ENCODE results near the gene SHISA9. TPM values are rescaled to one million over a fixed set of nuclear protein-coding genes. Genes with fewer than 3 reads are reported as not detected.

The SHISA9 gene
- polyA plus RNA-seq, 4 donors, result 0.19 to 0.75 TPM; not detected in 2

DNA sequence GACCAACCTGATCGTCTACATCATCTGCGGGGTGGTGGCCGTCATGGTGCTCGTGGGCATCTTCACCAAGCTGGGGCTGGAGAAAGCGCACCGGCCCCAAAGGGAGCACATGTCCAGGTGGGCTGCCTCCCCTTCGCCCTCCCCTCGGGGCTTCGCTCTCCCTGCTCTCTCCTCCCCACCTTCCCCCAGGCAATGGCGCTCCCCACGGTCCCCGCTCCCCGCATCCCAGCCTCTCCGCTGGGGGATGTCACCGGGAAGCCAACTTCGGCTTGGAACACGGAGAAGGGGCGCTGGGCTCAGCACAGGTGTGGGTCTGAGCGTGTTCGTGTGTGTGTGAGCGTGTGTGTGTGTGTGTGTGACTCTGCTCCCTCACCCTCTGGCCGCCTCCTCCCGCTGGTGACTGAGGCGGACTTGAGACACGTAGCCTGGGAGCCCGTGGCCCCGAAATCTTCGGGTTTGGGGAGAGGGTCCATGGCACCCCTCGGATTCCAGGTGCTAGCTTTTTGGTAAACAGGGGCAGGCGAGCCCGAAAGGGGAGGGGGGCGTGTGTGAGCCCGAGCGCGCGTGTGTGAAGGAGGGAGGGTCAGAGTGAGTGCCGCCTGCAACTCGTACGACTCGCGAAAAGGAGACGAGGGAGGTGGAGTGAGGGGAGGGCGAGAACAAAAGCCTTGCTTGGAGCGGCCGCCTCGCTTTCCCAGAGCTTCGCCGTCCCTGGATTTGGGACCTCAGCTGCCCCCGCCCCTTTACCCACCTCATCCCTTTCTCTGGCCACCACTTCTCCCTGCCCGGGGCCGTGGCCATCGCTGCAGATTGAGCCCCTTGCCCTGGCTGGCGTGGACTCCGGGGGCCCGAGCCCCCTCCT lies 1.3 kb downstream of the SHISA9 start:
- FAIRE-seq, result no peak
- Histone ChIP-seq H3K4me3 (ENCODE audit: low read depth in 1 of 3, low read length in 3 of 3) (peak overlapping the region in 2 of 3 donors; percentile 5 to 18), H3K36me3 (ENCODE audit: control insufficient read depth in 3 of 3, insufficient read depth in 2 of 3, low read depth in 1 of 3, low read length in 3 of 3) (no peaks in the 10 kb centered on the region), H3K27me3 (ENCODE audit: control insufficient read depth in 3 of 3, insufficient read depth in 3 of 3, low read length in 3 of 3) (peaks cover 14 to 55% (median 42%) of the 10 kb centered on the region in 3 donors), H3K9me3 (ENCODE audit: control insufficient read depth in 2 of 2, insufficient read depth in 1 of 2, low read depth in 1 of 2, low read length in 1 of 2) (no peaks in the 10 kb centered on the region), H3K27ac (ENCODE audit: low read depth in 1 of 3, low read length in 2 of 3) (no peak overlapping the region), H3K4me1 (ENCODE audit: control insufficient read depth in 3 of 3, insufficient read depth in 2 of 3, low read depth in 1 of 3, low read length in 2 of 3) (no peaks in the 10 kb centered on the region)
- 2 to 10% (median 6%) methylated on average over 49 to 55 of the region's 55 CpGs for WGBS, 3 donors
- DNase-seq, result no peak

DNA sequence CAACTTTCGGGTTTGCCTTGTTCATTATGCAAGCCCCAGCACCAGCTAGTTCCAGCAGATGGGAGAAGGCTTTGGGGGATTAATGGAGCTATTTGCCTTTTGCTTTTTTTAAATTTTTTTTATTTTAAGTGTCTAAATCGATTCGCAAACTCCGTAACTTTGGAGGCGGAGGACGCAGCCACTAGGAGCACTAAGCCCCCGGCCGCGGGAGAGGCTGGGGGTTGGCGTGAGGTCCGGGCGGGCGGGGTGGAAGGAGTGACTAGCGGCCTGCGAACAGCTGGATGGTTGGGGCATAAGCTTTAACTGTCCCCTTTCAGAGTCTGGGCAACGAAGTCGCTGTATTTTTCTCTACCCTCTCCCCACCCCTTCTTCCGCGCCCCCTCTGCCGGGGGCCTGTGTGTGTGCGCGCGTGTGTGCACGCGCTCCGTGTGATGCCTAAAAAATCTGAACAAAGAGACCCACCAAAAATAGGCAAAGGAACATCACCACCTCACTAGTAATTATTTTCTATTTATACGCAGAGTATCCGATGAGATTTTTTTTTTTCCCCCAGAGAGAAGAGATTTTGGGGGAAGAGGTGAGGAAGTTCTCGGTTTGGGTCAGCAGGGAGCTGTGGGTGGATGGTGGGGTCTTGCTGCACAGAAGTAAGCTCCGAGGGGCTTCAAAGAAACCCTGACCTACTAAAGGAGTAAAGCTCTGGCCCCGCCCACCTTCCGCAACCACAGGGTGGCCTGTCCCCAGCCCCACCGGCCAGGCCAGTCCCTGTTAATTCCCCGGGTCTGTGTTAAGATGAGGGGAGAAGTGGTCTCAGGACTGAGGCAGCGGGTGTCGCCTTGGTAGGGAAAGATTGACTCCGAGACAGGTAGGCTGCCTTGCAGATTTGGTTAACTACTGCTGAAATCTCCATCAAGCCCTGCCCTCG lies 2.3 kb downstream of the SHISA9 start:
- DNase-seq (no peak), FAIRE-seq (no peak)
- Histone ChIP-seq H3K4me1 (ENCODE audit: control insufficient read depth in 3 of 3, insufficient read depth in 2 of 3, low read depth in 1 of 3, low read length in 2 of 3) (no peaks in the 10 kb centered on the region), H3K9me3 (ENCODE audit: control insufficient read depth in 2 of 2, insufficient read depth in 1 of 2, low read depth in 1 of 2, low read length in 1 of 2) (no peaks in the 10 kb centered on the region), H3K27ac (ENCODE audit: low read depth in 1 of 3, low read length in 2 of 3) (no peak overlapping the region), H3K27me3 (ENCODE audit: control insufficient read depth in 3 of 3, insufficient read depth in 3 of 3, low read length in 3 of 3) (peaks cover 14 to 56% (median 42%) of the 10 kb centered on the region in 3 donors), H3K36me3 (ENCODE audit: control insufficient read depth in 3 of 3, insufficient read depth in 2 of 3, low read depth in 1 of 3, low read length in 3 of 3) (no peaks in the 10 kb centered on the region), H3K4me3 (ENCODE audit: low read depth in 1 of 3, low read length in 3 of 3) (peak overlapping the region in 2 of 3 donors; percentile 5 to 18)
- 4 to 13% (median 12%) methylated on average over 38 of the region's 38 CpGs for WGBS, 3 donors

DNA sequence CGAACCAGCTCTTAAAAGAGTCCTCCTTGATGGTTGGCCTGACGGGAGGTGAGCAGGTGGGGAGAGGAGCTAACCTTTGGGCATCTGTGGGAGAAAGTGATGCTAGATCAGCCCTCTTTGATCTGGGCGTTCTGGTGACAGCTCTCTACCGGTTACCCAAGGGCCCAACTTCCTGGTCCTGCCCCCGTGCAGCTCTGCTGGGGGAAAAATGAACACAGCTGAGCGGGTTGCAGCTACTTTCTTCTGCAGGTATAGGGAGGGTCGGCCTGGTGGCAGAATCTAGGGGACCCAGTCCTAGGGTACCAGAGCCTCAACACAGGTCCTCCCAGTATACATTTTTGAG lies 2.9 kb downstream of the SHISA9 start:
- H3K36me3 ChIP-seq (ENCODE audit: control insufficient read depth in 3 of 3, insufficient read depth in 2 of 3, low read depth in 1 of 3, low read length in 3 of 3), result no peaks in the 10 kb centered on the region
- FAIRE-seq, result no peak
- H3K9me3 ChIP-seq (ENCODE audit: control insufficient read depth in 2 of 2, insufficient read depth in 1 of 2, low read depth in 1 of 2, low read length in 1 of 2), result no peaks in the 10 kb centered on the region
- WGBS, 3 donors, result 25 to 31% (median 28%) methylated on average over 7 of the region's 7 CpGs
- no peak overlapping the region for H3K27ac ChIP-seq (ENCODE audit: low read depth in 1 of 3, low read length in 2 of 3)
- no peak overlapping the region for H3K4me3 ChIP-seq (ENCODE audit: low read depth in 1 of 3, low read length in 3 of 3)
- peaks cover 14 to 52% (median 39%) of the 10 kb centered on the region in 3 donors for H3K27me3 ChIP-seq (ENCODE audit: control insufficient read depth in 3 of 3, insufficient read depth in 3 of 3, low read length in 3 of 3)
- no peaks in the 10 kb centered on the region for H3K4me1 ChIP-seq (ENCODE audit: control insufficient read depth in 3 of 3, insufficient read depth in 2 of 3, low read depth in 1 of 3, low read length in 2 of 3)
- no peak for DNase-seq

GRCh38 chr16:12906271-12906670 lies 4.9 kb downstream of the SHISA9 start:
- Histone ChIP-seq H3K36me3 (ENCODE audit: control insufficient read depth in 3 of 3, insufficient read depth in 2 of 3, low read depth in 1 of 3, low read length in 3 of 3) (no peaks in the 10 kb centered on the region), H3K9me3 (ENCODE audit: control insufficient read depth in 2 of 2, insufficient read depth in 1 of 2, low read depth in 1 of 2, low read length in 1 of 2) (no peaks in the 10 kb centered on the region), H3K4me1 (ENCODE audit: control insufficient read depth in 3 of 3, insufficient read depth in 2 of 3, low read depth in 1 of 3, low read length in 2 of 3) (no peaks in the 10 kb centered on the region), H3K27ac (ENCODE audit: low read depth in 1 of 3, low read length in 2 of 3) (no peak overlapping the region), H3K4me3 (ENCODE audit: low read depth in 1 of 3, low read length in 3 of 3) (no peak overlapping the region), H3K27me3 (ENCODE audit: control insufficient read depth in 3 of 3, insufficient read depth in 3 of 3, low read length in 3 of 3) (peaks cover 14 to 34% (median 30%) of the 10 kb centered on the region in 3 donors)
- 47 to 56% (median 54%) methylated on average over 5 of the region's 5 CpGs for WGBS, 3 donors
- DNase-seq (peak in 1 of 2 donors; percentile 17), FAIRE-seq (no peak)

DNA sequence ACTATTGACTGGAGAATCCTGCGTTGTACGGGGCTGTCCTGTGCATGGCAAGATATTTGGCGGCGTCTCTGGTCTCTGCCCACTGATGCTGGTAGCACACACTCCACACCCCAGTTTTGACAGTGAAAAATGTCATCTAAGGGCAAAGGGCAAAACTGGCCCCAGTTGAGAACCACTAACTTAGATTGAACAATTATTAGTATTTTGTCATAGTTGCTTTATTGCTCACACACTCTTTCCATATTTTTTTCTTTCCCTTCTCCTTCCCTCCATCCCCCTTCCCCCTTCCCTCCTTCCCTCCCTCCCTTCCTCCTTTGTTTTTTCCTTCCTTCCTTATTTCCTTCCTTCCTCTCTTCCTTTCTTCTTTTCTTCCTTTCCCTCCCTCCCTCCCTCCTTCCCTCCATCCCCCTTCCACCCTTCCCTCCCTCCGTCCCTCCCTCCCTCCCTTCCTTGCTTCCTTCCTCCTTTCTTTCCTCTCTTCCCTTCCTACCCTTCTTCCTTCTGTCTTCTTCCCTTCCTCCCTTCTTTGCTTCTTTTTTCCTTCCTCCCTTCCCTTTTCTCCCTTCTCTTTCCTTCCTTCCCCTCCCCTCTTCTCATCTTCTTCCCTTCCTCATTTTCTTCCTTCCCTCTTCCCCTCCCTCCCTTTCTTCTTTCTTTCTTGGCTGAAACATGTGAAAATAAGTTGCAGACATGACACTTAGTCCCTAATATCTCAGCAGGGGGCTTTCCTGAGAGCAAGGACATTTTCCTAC lies 5.5 kb downstream of the SHISA9 start:
- Histone ChIP-seq H3K27me3 (ENCODE audit: control insufficient read depth in 3 of 3, insufficient read depth in 3 of 3, low read length in 3 of 3) (peaks cover 14 to 34% (median 26%) of the 10 kb centered on the region in 3 donors), H3K36me3 (ENCODE audit: control insufficient read depth in 3 of 3, insufficient read depth in 2 of 3, low read depth in 1 of 3, low read length in 3 of 3) (no peaks in the 10 kb centered on the region), H3K4me3 (ENCODE audit: low read depth in 1 of 3, low read length in 3 of 3) (no peak overlapping the region), H3K27ac (ENCODE audit: low read depth in 1 of 3, low read length in 2 of 3) (no peak overlapping the region), H3K9me3 (ENCODE audit: control insufficient read depth in 2 of 2, insufficient read depth in 1 of 2, low read depth in 1 of 2, low read length in 1 of 2) (no peaks in the 10 kb centered on the region), H3K4me1 (ENCODE audit: control insufficient read depth in 3 of 3, insufficient read depth in 2 of 3, low read depth in 1 of 3, low read length in 2 of 3) (no peaks in the 10 kb centered on the region)
- 76 to 81% (median 80%) methylated on average over 5 of the region's 5 CpGs for WGBS, 3 donors
- FAIRE-seq (no peak), DNase-seq (no peak)

DNA sequence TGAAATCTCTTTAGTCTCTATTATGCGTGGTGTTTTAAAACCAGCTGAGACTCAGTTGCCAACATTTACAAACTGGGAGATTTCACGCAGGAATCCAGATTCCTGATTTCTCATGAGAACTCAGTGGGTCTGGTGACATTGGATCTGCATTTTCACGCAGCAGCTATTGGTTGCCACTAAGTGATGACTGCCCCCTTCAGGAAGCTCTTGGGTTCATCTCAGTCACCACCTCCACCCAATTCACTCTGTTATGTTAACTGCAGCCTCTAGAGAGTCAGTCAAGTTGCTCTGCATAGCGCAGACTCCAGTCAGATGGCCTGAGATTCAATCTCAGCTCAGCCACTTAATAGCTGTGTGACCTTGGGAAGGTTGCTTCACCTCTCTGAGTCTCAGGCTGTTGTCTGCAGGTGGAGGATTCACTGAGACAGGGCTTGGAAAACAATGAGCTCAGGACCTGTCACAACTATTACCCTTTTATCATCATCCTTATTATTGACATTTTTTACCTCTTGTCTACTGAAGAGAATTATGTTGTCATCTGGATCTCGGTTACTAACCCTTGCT lies 6.4 kb downstream of the SHISA9 start:
- Histone ChIP-seq H3K4me3 (ENCODE audit: low read depth in 1 of 3, low read length in 3 of 3) (no peak overlapping the region), H3K9me3 (ENCODE audit: control insufficient read depth in 2 of 2, insufficient read depth in 1 of 2, low read depth in 1 of 2, low read length in 1 of 2) (no peaks in the 10 kb centered on the region), H3K27me3 (ENCODE audit: control insufficient read depth in 3 of 3, insufficient read depth in 3 of 3, low read length in 3 of 3) (peaks cover 9 to 27% (median 20%) of the 10 kb centered on the region in 3 donors), H3K27ac (ENCODE audit: low read depth in 1 of 3, low read length in 2 of 3) (no peak overlapping the region), H3K36me3 (ENCODE audit: control insufficient read depth in 3 of 3, insufficient read depth in 2 of 3, low read depth in 1 of 3, low read length in 3 of 3) (no peaks in the 10 kb centered on the region), H3K4me1 (ENCODE audit: control insufficient read depth in 3 of 3, insufficient read depth in 2 of 3, low read depth in 1 of 3, low read length in 2 of 3) (no peaks in the 10 kb centered on the region)
- FAIRE-seq (no peak), DNase-seq (no peak)
- 51 to 53% (median 53%) methylated on average over 5 of the region's 5 CpGs for WGBS, 3 donors

DNA sequence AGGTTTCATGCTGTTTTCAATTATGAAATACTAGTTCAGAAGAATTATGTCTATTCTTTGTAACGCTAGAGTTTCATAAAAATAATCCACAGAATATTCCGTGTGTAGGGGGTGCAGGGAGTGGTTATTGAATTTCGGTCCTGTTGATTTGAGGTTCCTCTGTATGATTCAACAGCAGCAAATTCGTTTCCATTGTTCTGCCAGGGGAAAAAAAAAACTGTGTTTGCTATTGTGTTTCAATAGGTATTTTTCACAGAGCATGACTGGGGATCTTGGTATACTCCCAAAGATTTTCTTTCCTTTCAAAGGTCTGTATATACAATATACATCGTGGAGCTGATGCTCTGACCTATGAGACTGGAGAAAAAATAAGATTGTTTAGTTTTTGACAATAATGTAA lies 15.8 kb downstream of the SHISA9 start:
- Histone ChIP-seq H3K27me3 (ENCODE audit: control insufficient read depth in 3 of 3, insufficient read depth in 3 of 3, low read length in 3 of 3) (no peaks in the 10 kb centered on the region), H3K9me3 (ENCODE audit: control insufficient read depth in 2 of 2, insufficient read depth in 1 of 2, low read depth in 1 of 2, low read length in 1 of 2) (no peaks in the 10 kb centered on the region), H3K4me3 (ENCODE audit: low read depth in 1 of 3, low read length in 3 of 3) (no peak overlapping the region), H3K4me1 (ENCODE audit: control insufficient read depth in 3 of 3, insufficient read depth in 2 of 3, low read depth in 1 of 3, low read length in 2 of 3) (no peaks in the 10 kb centered on the region), H3K27ac (ENCODE audit: low read depth in 1 of 3, low read length in 2 of 3) (no peak overlapping the region), H3K36me3 (ENCODE audit: control insufficient read depth in 3 of 3, insufficient read depth in 2 of 3, low read depth in 1 of 3, low read length in 3 of 3) (no peaks in the 10 kb centered on the region)
- FAIRE-seq (no peak), DNase-seq (no peak)
- 60 to 65% (median 63%) methylated on average over 5 of the region's 5 CpGs for WGBS, 3 donors

- H3K9me3 ChIP-seq (ENCODE audit: control insufficient read depth in 2 of 2, insufficient read depth in 1 of 2, low read depth in 1 of 2, low read length in 1 of 2), result no peaks in the 10 kb centered on the region
- no peak overlapping the region for H3K4me3 ChIP-seq (ENCODE audit: low read depth in 1 of 3, low read length in 3 of 3)
- no peaks in the 10 kb centered on the region for H3K27me3 ChIP-seq (ENCODE audit: control insufficient read depth in 3 of 3, insufficient read depth in 3 of 3, low read length in 3 of 3)
- H3K36me3 ChIP-seq (ENCODE audit: control insufficient read depth in 3 of 3, insufficient read depth in 2 of 3, low read depth in 1 of 3, low read length in 3 of 3), result no peaks in the 10 kb centered on the region
- FAIRE-seq, result no peak
- WGBS, 3 donors, result 27 to 49% (median 28%) methylated on average over 1 of the region's 1 CpG
- no peak overlapping the region for H3K27ac ChIP-seq (ENCODE audit: low read depth in 1 of 3, low read length in 2 of 3)
- no peak for DNase-seq
- H3K4me1 ChIP-seq (ENCODE audit: control insufficient read depth in 3 of 3, insufficient read depth in 2 of 3, low read depth in 1 of 3, low read length in 2 of 3), result no peaks in the 10 kb centered on the region
Observed at GRCh38 chr16:12917653-12918052, 16.3 kb downstream of the SHISA9 start.
